HG02852 (cell line): ENCODE results near the gene ZIC3.

Experiments used
- ATAC-seq: cut with Tn5 transposase; IDR thresholded peaks from one replicate; pipeline ENCODE4 v1.9.1; 2021; ENCODE audit warnings: mild to moderate bottlenecking, moderate library complexity; ENCODE audit not compliant: unreplicated experiment

Gene ZIC3

GRCh38 chrX:137573324-137574101 lies 7.6 kb downstream of the ZIC3 start:
- ATAC-seq: no peak

DNA sequence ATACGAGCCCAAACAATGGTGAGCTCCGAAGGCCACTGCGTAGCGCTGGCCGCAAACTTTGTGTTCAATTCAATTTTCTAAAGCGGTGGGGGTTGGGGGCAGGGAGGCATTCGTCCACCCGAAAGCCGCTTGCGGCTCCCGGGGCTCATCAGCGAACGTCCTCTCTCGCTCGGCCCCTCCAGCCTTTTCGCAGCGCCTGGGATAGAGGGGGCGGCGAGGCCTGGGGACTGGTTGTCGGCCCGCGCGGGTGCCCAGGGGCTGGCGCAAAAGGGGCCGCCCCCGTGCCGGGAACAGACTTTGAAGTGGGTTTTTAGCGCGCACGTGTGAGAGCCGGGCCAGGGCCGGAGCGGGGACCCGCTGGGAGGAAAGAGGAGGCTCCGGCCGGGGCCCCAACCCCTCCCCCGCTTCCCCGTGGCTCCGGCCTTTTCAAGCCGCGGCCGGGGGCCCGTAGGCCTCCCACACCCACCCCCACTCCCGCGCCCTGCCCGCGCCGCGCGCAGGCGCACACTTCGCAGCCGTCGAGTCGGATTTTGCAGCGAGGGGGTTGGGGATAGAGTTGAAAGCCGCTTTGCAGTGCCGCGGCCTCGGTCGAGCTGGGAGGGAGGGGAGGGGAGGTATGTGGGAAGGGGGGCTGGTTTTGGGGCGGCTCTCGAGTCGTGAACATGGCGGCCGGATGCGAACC lies 8.3 kb downstream of the ZIC3 start:
- no peak for ATAC-seq

DNA sequence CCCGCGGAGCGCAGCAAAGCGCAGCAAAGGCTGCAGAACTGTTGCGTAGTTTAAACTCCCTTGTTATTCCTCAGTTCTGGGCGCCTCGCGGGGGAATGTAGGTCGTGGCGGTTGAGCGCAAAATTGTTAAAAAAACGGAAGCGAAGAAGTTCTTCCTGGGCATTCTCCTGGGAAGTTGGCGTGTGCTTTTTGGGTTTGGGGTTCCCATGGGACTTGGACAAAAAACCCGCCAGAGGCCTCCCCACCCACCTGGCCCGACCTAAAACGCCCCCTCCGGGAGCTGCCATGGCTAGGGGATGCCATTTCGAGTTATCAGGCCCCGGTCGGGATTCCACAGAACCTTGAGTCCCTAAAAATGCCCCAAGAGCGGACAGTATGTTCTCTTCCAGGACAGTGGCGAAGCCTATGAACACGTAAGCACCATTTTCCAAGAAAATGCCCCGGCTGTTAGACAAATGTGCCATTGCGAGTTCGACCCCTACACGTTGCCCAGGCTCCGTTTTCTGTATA lies 8.9 kb downstream of the ZIC3 start:
- ATAC-seq: no peak

- ATAC-seq: no peak
Measured at GRCh38 chrX:137575596-137576255, 9.8 kb downstream of the ZIC3 start.

DNA sequence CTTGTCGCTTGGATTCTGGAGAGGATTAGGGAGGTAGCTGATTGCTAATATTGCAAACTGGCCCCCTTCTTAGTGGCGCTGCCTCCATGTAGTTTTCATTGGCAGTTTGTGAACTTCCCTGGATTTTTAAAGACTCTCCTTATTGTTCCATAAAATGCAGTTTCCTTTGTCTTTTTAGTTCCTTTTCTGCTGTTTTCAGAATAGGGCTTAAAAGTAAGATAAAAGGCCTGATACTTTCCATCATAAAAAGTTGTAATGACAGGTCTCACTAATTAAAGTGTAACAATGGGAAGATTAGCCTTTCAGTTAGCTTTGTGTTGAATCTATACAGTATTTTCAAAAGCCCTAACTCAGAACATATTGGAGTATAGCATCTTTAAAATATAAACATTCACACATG lies 21.2 kb downstream of the ZIC3 start:
- ATAC-seq: no peak

DNA sequence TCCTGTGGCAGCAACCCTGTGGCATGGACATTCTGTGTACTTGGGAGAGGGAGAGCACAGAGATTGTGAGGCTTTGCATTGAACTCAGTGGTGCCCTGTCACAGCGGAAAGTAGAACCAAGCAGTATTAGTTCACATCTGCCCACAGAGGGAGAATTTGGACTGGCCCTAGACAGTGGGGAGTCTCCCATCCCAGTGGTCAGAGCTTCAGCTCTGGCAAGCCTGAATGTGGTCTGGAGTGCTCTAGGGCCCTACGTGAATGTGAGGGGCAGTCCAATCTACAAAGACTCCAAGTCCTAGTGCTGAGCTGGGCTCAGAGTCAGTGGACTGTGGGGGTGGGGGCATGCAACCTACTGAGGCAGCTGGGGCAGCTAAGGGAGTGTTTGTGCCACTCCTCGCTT lies 34.8 kb downstream of the ZIC3 start:
- no peak for ATAC-seq
